Keratinocyte (primary cell): ENCODE results near the gene RBBP5.

Experiments
- EZH2 ChIP-seq: IDR thresholded peaks from one replicate; pipeline ENCODE4 v1.6.1; 2012; ENCODE audit warnings: inconsistent platforms, mild to moderate bottlenecking, low read length, moderate library complexity
- TF ChIP-seq, protein P1 (sequence below), 3 experiments: IDR thresholded peaks in 1 of 3; conservative IDR thresholded peaks in 1 of 3; optimal IDR thresholded peaks in 1 of 3; 2 replicates in 2 of 3; 3 replicates in 1 of 3; pipeline versions ENCODE3 to v1.5.1; 2011; ENCODE audit warnings: low read length in 3 of 3, mild to moderate bottlenecking in 3 of 3, moderate library complexity in 2 of 3, control low read depth in 1 of 3, inconsistent platforms in 1 of 3; ENCODE audit not compliant: insufficient read depth in 2 of 3; ENCODE audit errors: extremely low read depth in 1 of 3

DNA sequence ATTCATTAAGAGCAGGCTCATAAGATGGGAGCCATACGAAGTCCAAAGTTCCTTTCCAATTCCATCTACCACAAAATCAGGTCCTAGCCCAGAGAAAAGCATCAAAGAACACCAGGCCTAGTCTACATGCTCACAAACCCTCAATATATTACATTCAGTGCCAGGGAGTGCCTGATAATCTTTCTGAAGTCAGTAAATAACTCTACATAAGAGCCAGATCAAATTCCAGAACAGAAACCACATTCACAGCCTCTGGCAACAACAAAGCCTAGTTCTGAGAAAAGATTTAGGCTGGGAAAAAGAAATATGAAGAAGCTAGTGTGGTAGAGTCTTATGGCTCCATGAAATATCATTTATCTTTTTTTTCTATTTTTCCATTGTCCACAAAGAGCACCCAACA lies 40.5 kb upstream of the RBBP5 start:
- TF ChIP-seq, protein P1, sequence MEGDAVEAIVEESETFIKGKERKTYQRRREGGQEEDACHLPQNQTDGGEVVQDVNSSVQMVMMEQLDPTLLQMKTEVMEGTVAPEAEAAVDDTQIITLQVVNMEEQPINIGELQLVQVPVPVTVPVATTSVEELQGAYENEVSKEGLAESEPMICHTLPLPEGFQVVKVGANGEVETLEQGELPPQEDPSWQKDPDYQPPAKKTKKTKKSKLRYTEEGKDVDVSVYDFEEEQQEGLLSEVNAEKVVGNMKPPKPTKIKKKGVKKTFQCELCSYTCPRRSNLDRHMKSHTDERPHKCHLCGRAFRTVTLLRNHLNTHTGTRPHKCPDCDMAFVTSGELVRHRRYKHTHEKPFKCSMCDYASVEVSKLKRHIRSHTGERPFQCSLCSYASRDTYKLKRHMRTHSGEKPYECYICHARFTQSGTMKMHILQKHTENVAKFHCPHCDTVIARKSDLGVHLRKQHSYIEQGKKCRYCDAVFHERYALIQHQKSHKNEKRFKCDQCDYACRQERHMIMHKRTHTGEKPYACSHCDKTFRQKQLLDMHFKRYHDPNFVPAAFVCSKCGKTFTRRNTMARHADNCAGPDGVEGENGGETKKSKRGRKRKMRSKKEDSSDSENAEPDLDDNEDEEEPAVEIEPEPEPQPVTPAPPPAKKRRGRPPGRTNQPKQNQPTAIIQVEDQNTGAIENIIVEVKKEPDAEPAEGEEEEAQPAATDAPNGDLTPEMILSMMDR (optimal IDR thresholded peaks at IDR 0.05 in 1 of 3, IDR thresholded peaks at IDR 0.05 in 1 of 3, conservative IDR thresholded peaks at IDR 0.05 in 1 of 3; ENCODE audit: extremely low read depth in 1 of 3, insufficient read depth in 2 of 3, low read length in 3 of 3) = no peak
- TF ChIP-seq EZH2 = no peak
